ENCODE data around the gene CDK11B.
"Not testable (repeated sequence)": the region's sequence is repeated elsewhere in the genome, so short reads cannot be mapped to it uniquely, and the experiment has no call there.

The CDK11B gene

GRCh38 chr1:1597275-1597930 is 61.4 kb downstream of the CDK11B start:
- DNase-seq: no peak

- DNase-seq: no peak
Observed at GRCh38 chr1:1596493-1597274, 62.1 kb downstream of the CDK11B start.

- not testable (repeated sequence) for DNase-seq
Observed at GRCh38 chr1:1595341-1595740, 63.5 kb downstream of the CDK11B start.

- no peak for DNase-seq
Observed at GRCh38 chr1:1594602-1595260, 64.1 kb downstream of the CDK11B start.

GRCh38 chr1:1593834-1594601 is 64.8 kb downstream of the CDK11B start:
- DNase-seq: no peak

GRCh38 chr1:1591452-1591851 is 67.4 kb downstream of the CDK11B start:
- DNase-seq: no peak

Measured in NCI-H1092 (cell line).